NCI-H2029 (cell line): ENCODE measurements around the gene TTLL7.

Experiments used
- DNase-seq: peaks from one replicate; lab custom pipeline; 2025; lab: John Stamatoyannopoulos, UW

TTLL7 gene

GRCh38 chr1:83816836-83817235, 182.1 kb downstream of the TTLL7 start:
- DNase-seq = no peak

GRCh38 chr1:83815330-83815729, 183.6 kb downstream of the TTLL7 start:
- no peak for DNase-seq
